ENCODE measurements around the gene IL17D. TPM values are rescaled to one million over a fixed set of nuclear protein-coding genes. Genes with fewer than 3 reads are reported as not detected.

Gene IL17D
- total RNA-seq, 1 experiment from 2014 or later, result 2.0 TPM

DNA sequence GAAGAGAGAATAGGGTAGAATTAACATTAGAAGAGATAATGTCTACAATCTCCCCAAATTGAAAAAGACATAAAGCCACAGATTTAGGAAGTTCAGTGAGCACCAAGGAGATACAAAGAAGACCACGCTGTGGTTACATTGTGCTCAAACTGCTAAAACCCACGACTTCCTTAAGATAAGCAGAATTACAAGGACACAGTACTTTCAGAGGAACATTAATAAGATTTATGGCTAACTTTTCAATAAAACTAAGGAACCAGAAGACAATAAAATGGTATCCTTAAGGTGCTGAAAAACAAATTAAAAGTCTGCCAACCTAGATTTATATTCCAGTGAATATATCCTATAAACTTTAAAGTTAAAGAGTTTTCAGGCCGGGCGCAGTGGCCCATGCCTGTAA is 7.4 kb upstream of the IL17D start:
- ChIA-PET POLR2A (ENCODE audit: low non-redundant PET) (no interaction called here), CTCF (no interaction called here)
- TF ChIP-seq, protein P1, sequence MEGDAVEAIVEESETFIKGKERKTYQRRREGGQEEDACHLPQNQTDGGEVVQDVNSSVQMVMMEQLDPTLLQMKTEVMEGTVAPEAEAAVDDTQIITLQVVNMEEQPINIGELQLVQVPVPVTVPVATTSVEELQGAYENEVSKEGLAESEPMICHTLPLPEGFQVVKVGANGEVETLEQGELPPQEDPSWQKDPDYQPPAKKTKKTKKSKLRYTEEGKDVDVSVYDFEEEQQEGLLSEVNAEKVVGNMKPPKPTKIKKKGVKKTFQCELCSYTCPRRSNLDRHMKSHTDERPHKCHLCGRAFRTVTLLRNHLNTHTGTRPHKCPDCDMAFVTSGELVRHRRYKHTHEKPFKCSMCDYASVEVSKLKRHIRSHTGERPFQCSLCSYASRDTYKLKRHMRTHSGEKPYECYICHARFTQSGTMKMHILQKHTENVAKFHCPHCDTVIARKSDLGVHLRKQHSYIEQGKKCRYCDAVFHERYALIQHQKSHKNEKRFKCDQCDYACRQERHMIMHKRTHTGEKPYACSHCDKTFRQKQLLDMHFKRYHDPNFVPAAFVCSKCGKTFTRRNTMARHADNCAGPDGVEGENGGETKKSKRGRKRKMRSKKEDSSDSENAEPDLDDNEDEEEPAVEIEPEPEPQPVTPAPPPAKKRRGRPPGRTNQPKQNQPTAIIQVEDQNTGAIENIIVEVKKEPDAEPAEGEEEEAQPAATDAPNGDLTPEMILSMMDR (conservative IDR thresholded peaks at IDR 0.05; ENCODE audit: low read depth, low read length), result no peak
- no peak for TF ChIP-seq EZH2 (IDR thresholded peaks at IDR 0.05; ENCODE audit: borderline replicate concordance, low read depth, low read length, poor library complexity, severe bottlenecking)
- peak; percentile 59 for DNase-seq (ENCODE audit: low spot score)
- Histone ChIP-seq H3K4me3 (ENCODE audit: low read depth, low read length, poor library complexity, severe bottlenecking) (no peak overlapping the region), H3K27ac (ENCODE audit: low read depth, low read length, poor library complexity, severe bottlenecking) (no peak overlapping the region), H3K9me3 (ENCODE audit: low read depth, low read length, poor library complexity, severe bottlenecking) (no peaks in the 10 kb centered on the region), H3K27me3 (replicated peaks; ENCODE audit: insufficient read depth, low read depth, low read length, poor library complexity) (no peaks in the 10 kb centered on the region), H3K4me1 (ENCODE audit: insufficient read depth, low read length, poor library complexity, severe bottlenecking) (no peaks in the 10 kb centered on the region), H3K36me3 (ENCODE audit: insufficient read depth, low read length, poor library complexity, severe bottlenecking) (no peaks in the 10 kb centered on the region)
- BruUV-seq (replicated peaks), result no TSS peak
- intact Hi-C loops (cut with micrococcal nuclease; ENCODE audit: unreplicated experiment), result no loop called here

DNA sequence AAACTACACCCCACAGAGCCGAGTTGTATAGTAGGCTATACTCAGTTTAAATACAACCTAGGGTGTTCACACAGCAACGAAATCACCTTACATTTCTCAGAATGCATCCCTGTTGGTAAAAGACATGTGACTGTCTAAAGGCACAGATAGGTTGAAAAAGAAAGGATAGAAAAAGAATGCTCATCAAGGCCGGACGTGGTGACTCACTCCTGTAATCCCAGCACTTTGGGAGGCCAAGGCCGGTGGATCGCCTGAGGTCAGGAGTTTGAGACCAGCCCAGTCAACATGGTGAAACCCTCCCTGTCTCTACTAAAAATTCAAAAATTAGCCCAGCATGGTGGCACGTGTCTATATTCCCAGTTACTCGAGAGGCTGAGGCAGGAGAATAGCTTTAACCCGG is 3.8 kb upstream of the IL17D start:
- CTCF ChIA-PET, result no interaction called here
- no TSS peak for BruUV-seq (replicated peaks)

DNA sequence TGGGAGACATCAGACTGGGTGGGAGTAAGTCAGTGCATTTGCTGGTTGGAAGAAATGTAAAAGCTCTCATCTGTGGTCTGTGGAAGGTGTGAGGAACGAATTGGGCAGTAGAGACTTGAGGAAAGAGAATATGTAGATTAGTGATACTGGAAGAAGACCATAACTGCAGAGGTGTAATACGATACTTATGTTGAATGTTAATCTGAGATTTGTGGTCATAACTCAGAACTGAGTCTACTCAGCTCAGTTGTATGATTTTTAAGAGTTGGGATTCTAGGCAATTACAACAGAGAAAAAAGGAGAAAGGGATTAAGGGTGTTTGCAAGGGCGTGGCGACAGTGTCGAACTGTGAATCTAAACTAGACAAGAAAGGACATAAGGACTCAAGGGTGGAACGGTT is 3.2 kb upstream of the IL17D start:
- ChIA-PET CTCF (no interaction called here), POLR2A (ENCODE audit: low non-redundant PET) (no interaction called here)
- Histone ChIP-seq H3K4me3 (ENCODE audit: low read depth, low read length, poor library complexity, severe bottlenecking) (no peak overlapping the region), H3K27ac (ENCODE audit: low read depth, low read length, poor library complexity, severe bottlenecking) (no peak overlapping the region), H3K27me3 (replicated peaks; ENCODE audit: insufficient read depth, low read depth, low read length, poor library complexity) (no peaks in the 10 kb centered on the region), H3K36me3 (ENCODE audit: insufficient read depth, low read length, poor library complexity, severe bottlenecking) (no peaks in the 10 kb centered on the region), H3K4me1 (ENCODE audit: insufficient read depth, low read length, poor library complexity, severe bottlenecking) (peaks cover 8% of the 10 kb centered on the region), H3K9me3 (ENCODE audit: low read depth, low read length, poor library complexity, severe bottlenecking) (no peaks in the 10 kb centered on the region)
- intact Hi-C loops (cut with micrococcal nuclease; ENCODE audit: unreplicated experiment), result loop anchor here (5.0 kb wide), 1 partner anchor 203 kb away; no protein-coding TSS in a partner anchor
- DNase-seq (ENCODE audit: low spot score), result no peak
- BruUV-seq (replicated peaks), result no TSS peak
- TF ChIP-seq EZH2 (IDR thresholded peaks at IDR 0.05; ENCODE audit: borderline replicate concordance, low read depth, low read length, poor library complexity, severe bottlenecking), result no peak
- TF ChIP-seq, protein P1 (conservative IDR thresholded peaks at IDR 0.05; ENCODE audit: low read depth, low read length), result no peak

More for the DNA sequence above, 3.8 kb upstream of the IL17D start:
- TF ChIP-seq, protein P1 (conservative IDR thresholded peaks at IDR 0.05; ENCODE audit: low read depth, low read length), result no peak
- TF ChIP-seq EZH2 (IDR thresholded peaks at IDR 0.05; ENCODE audit: borderline replicate concordance, low read depth, low read length, poor library complexity, severe bottlenecking), result no peak
- POLR2A ChIA-PET (ENCODE audit: low non-redundant PET), result no interaction called here
- no peak overlapping the region for H3K4me3 ChIP-seq (ENCODE audit: low read depth, low read length, poor library complexity, severe bottlenecking)
- DNase-seq (ENCODE audit: low spot score), result no peak
- H3K27ac ChIP-seq (ENCODE audit: low read depth, low read length, poor library complexity, severe bottlenecking), result no peak overlapping the region
- H3K9me3 ChIP-seq (ENCODE audit: low read depth, low read length, poor library complexity, severe bottlenecking), result no peaks in the 10 kb centered on the region
- no peaks in the 10 kb centered on the region for H3K27me3 ChIP-seq (replicated peaks; ENCODE audit: insufficient read depth, low read depth, low read length, poor library complexity)
- intact Hi-C loops (cut with micrococcal nuclease; ENCODE audit: unreplicated experiment), result loop anchor here (5.0 kb wide), 1 partner anchor 202 kb away; no protein-coding TSS in a partner anchor
- peaks cover 8% of the 10 kb centered on the region for H3K4me1 ChIP-seq (ENCODE audit: insufficient read depth, low read length, poor library complexity, severe bottlenecking)
- no peaks in the 10 kb centered on the region for H3K36me3 ChIP-seq (ENCODE audit: insufficient read depth, low read length, poor library complexity, severe bottlenecking)

Measured in A673 (cell line).